Effector memory CD4-positive, alpha-beta T cell (primary cell): ENCODE measurements around the gene LTBP1.
"Not testable (repeated sequence)": the region's sequence is repeated elsewhere in the genome, so short reads cannot be mapped to it uniquely, and the experiment has no call there.

Source experiments
- DNase-seq, 3 donors: peaks; one replicate each; pipeline ENCODE4 v3.0.0-alpha.2; 2020
- H3K27ac ChIP-seq: 2 replicates; pipeline ENCODE4 v1.7.0; 2013; ENCODE audit warnings: mild to moderate bottlenecking, low read length, moderate library complexity; ENCODE audit not compliant: insufficient read depth, poor library complexity, severe bottlenecking
- H3K27me3 ChIP-seq: replicated peaks from 2 replicates; pipeline ENCODE4 v1.7.0; 2013; ENCODE audit warnings: mild to moderate bottlenecking, low read length; ENCODE audit not compliant: insufficient read depth, control insufficient read depth, poor library complexity, severe bottlenecking
- H3K36me3 ChIP-seq: 2 replicates; pipeline ENCODE4 v1.7.0; 2013; ENCODE audit warnings: mild to moderate bottlenecking, low read length, moderate library complexity; ENCODE audit not compliant: control insufficient read depth, insufficient read depth
- H3K4me1 ChIP-seq: 2 replicates; pipeline ENCODE4 v1.7.0; 2013; ENCODE audit warnings: low read length, mild to moderate bottlenecking; ENCODE audit not compliant: control insufficient read depth, insufficient read depth, poor library complexity, severe bottlenecking
- H3K4me3 ChIP-seq: 2 replicates; pipeline ENCODE4 v1.7.0; 2013; ENCODE audit warnings: low read length, low read depth, mild to moderate bottlenecking; ENCODE audit not compliant: insufficient read depth, poor library complexity, severe bottlenecking
- H3K9me3 ChIP-seq: 2 replicates; pipeline ENCODE4 v1.7.0; 2013; ENCODE audit warnings: mild to moderate bottlenecking, low read length, moderate library complexity; ENCODE audit not compliant: control insufficient read depth

The LTBP1 gene

GRCh38 chr2:33435518-33435917 is 488.8 kb downstream of the LTBP1 start:
- Histone ChIP-seq H3K4me3 (no peak overlapping the region), H3K27ac (no peak overlapping the region), H3K36me3 (no peaks in the 10 kb centered on the region), H3K4me1 (no peaks in the 10 kb centered on the region), H3K9me3 (no peaks in the 10 kb centered on the region), H3K27me3 (no peaks in the 10 kb centered on the region)
- no peak for DNase-seq

GRCh38 chr2:33436083-33436482 is 489.3 kb downstream of the LTBP1 start:
- Histone ChIP-seq H3K27me3 (no peaks in the 10 kb centered on the region), H3K4me1 (no peaks in the 10 kb centered on the region), H3K27ac (no peak overlapping the region), H3K9me3 (no peaks in the 10 kb centered on the region), H3K4me3 (no peak overlapping the region), H3K36me3 (no peaks in the 10 kb centered on the region)
- DNase-seq, result no peak

GRCh38 chr2:33437297-33437696 is 490.5 kb downstream of the LTBP1 start:
- no peak for DNase-seq
- no peaks in the 10 kb centered on the region for H3K27me3 ChIP-seq
- no peaks in the 10 kb centered on the region for H3K4me1 ChIP-seq
- H3K27ac ChIP-seq, result no peak overlapping the region
- H3K36me3 ChIP-seq, result no peaks in the 10 kb centered on the region
- H3K9me3 ChIP-seq, result no peaks in the 10 kb centered on the region
- H3K4me3 ChIP-seq, result no peak overlapping the region

- no peak for DNase-seq
- Histone ChIP-seq H3K4me3 (no peak overlapping the region), H3K36me3 (no peaks in the 10 kb centered on the region), H3K27me3 (no peaks in the 10 kb centered on the region), H3K4me1 (no peaks in the 10 kb centered on the region), H3K27ac (no peak overlapping the region), H3K9me3 (no peaks in the 10 kb centered on the region)
Observed at GRCh38 chr2:33437815-33438214, 491.1 kb downstream of the LTBP1 start.

GRCh38 chr2:33441235-33441810 is 494.6 kb downstream of the LTBP1 start:
- Histone ChIP-seq H3K27me3 (no peaks in the 10 kb centered on the region), H3K9me3 (no peaks in the 10 kb centered on the region), H3K4me3 (no peak overlapping the region), H3K36me3 (no peaks in the 10 kb centered on the region), H3K4me1 (no peaks in the 10 kb centered on the region), H3K27ac (no peak overlapping the region)
- DNase-seq, result no peak

- H3K9me3 ChIP-seq, H3K36me3 ChIP-seq, H3K4me3 ChIP-seq, H3K4me1 ChIP-seq, H3K27ac ChIP-seq, DNase-seq, H3K27me3 ChIP-seq: not testable (repeated sequence)
Observed at GRCh38 chr2:33442052-33442451, 495.3 kb downstream of the LTBP1 start.

- H3K27ac ChIP-seq, result no peak overlapping the region
- no peaks in the 10 kb centered on the region for H3K4me1 ChIP-seq
- no peak for DNase-seq
- no peak overlapping the region for H3K4me3 ChIP-seq
- no peaks in the 10 kb centered on the region for H3K27me3 ChIP-seq
- H3K36me3 ChIP-seq, result no peaks in the 10 kb centered on the region
- no peaks in the 10 kb centered on the region for H3K9me3 ChIP-seq
Observed at GRCh38 chr2:33442528-33443079, 495.9 kb downstream of the LTBP1 start.

GRCh38 chr2:33443274-33443829 is 496.6 kb downstream of the LTBP1 start:
- no peak overlapping the region for H3K4me3 ChIP-seq
- H3K27ac ChIP-seq, result no peak overlapping the region
- no peaks in the 10 kb centered on the region for H3K9me3 ChIP-seq
- H3K27me3 ChIP-seq, result no peaks in the 10 kb centered on the region
- H3K4me1 ChIP-seq, result no peaks in the 10 kb centered on the region
- DNase-seq, result no peak
- no peaks in the 10 kb centered on the region for H3K36me3 ChIP-seq

- no peaks in the 10 kb centered on the region for H3K4me1 ChIP-seq
- DNase-seq, result no peak
- no peak overlapping the region for H3K27ac ChIP-seq
- no peaks in the 10 kb centered on the region for H3K9me3 ChIP-seq
- H3K4me3 ChIP-seq, result no peak overlapping the region
- no peaks in the 10 kb centered on the region for H3K36me3 ChIP-seq
- no peaks in the 10 kb centered on the region for H3K27me3 ChIP-seq
Observed at GRCh38 chr2:33444967-33445366, 498.2 kb downstream of the LTBP1 start.

- no peak for DNase-seq
- H3K4me3 ChIP-seq, result no peak overlapping the region
- H3K27me3 ChIP-seq, result no peaks in the 10 kb centered on the region
- no peaks in the 10 kb centered on the region for H3K36me3 ChIP-seq
- H3K9me3 ChIP-seq, result no peaks in the 10 kb centered on the region
- no peak overlapping the region for H3K27ac ChIP-seq
- no peaks in the 10 kb centered on the region for H3K4me1 ChIP-seq
Observed at GRCh38 chr2:33448220-33448899, 501.6 kb downstream of the LTBP1 start.
